ENCODE data around the gene PTAR1. TPM values are rescaled to one million over a fixed set of nuclear protein-coding genes. Genes with fewer than 3 reads are reported as not detected.

PTAR1 gene
- total RNA-seq, 1 experiment from 2014 or later, result 45.2 TPM

- TF ChIP-seq, protein P1, sequence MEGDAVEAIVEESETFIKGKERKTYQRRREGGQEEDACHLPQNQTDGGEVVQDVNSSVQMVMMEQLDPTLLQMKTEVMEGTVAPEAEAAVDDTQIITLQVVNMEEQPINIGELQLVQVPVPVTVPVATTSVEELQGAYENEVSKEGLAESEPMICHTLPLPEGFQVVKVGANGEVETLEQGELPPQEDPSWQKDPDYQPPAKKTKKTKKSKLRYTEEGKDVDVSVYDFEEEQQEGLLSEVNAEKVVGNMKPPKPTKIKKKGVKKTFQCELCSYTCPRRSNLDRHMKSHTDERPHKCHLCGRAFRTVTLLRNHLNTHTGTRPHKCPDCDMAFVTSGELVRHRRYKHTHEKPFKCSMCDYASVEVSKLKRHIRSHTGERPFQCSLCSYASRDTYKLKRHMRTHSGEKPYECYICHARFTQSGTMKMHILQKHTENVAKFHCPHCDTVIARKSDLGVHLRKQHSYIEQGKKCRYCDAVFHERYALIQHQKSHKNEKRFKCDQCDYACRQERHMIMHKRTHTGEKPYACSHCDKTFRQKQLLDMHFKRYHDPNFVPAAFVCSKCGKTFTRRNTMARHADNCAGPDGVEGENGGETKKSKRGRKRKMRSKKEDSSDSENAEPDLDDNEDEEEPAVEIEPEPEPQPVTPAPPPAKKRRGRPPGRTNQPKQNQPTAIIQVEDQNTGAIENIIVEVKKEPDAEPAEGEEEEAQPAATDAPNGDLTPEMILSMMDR (IDR thresholded peaks at IDR 0.05; ENCODE audit: unreplicated experiment), result no peak
- Mint-ChIP-seq H3K36me3 (ENCODE audit: insufficient read depth, unreplicated experiment) (peaks cover 5% of the 10 kb centered on the region), H3K4me3 (ENCODE audit: low read depth, unreplicated experiment) (no peak overlapping the region), H3K4me1 (ENCODE audit: low read depth, unreplicated experiment) (peaks cover 23% of the 10 kb centered on the region), H3K27ac (ENCODE audit: unreplicated experiment) (no peak overlapping the region), H3K9me3 (ENCODE audit: low read depth, unreplicated experiment) (no peaks in the 10 kb centered on the region), H3K27me3 (ENCODE audit: unreplicated experiment) (no peaks in the 10 kb centered on the region)
- intact Hi-C loops (cut with micrococcal nuclease; ENCODE audit: unreplicated experiment), result loop anchor here (5.0 kb wide), 1 partner anchor 132 kb away; no protein-coding TSS in a partner anchor
- no peak for DNase-seq
- no TSS peak for BruUV-seq (replicated peaks)
- CTCF ChIA-PET, result interaction anchor here (0.7 kb wide), 1 partner anchor 1409 kb away, joined by 3 read pairs; no protein-coding TSS in a partner anchor
Measured at GRCh38 chr9:69744688-69745380, 15.0 kb downstream of the PTAR1 start.

DNA sequence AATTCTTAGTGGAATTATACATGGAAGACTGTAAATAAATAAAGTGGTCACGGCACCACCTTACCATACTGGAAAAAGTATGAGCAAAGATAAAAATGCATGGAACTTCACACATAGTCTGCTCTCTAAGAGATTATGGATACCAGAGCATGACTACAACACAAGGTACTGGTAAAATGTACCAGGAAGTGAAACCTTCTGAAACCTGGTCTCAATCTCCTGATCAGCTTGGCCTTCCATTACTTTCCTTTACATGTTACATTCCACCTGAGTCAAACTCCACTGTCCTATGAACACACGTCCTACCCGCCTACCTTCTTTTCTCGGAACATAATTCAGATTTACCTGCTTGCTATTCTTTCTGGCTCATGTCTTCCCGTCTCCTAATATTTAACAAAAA is 15.9 kb downstream of the PTAR1 start:
- intact Hi-C loops (cut with micrococcal nuclease; ENCODE audit: unreplicated experiment), result no loop called here
- Mint-ChIP-seq H3K4me3 (ENCODE audit: low read depth, unreplicated experiment) (no peak overlapping the region), H3K27me3 (ENCODE audit: unreplicated experiment) (no peaks in the 10 kb centered on the region), H3K36me3 (ENCODE audit: insufficient read depth, unreplicated experiment) (peaks cover 5% of the 10 kb centered on the region), H3K27ac (ENCODE audit: unreplicated experiment) (no peak overlapping the region), H3K9me3 (ENCODE audit: low read depth, unreplicated experiment) (no peaks in the 10 kb centered on the region), H3K4me1 (ENCODE audit: low read depth, unreplicated experiment) (peaks cover 23% of the 10 kb centered on the region)
- no peak for DNase-seq
- no TSS peak for BruUV-seq (replicated peaks)
- CTCF ChIA-PET, result interaction anchor here (0.7 kb wide), 1 partner anchor 1410 kb away, joined by 3 read pairs; no protein-coding TSS in a partner anchor
- TF ChIP-seq, protein P1 (IDR thresholded peaks at IDR 0.05; ENCODE audit: unreplicated experiment), result no peak

- no peak overlapping the region for H3K27ac Mint-ChIP-seq (ENCODE audit: unreplicated experiment)
- DNase-seq, result no peak
- BruUV-seq (replicated peaks), result no TSS peak
- no peaks in the 10 kb centered on the region for H3K9me3 Mint-ChIP-seq (ENCODE audit: low read depth, unreplicated experiment)
- peaks cover 1% of the 10 kb centered on the region for H3K4me1 Mint-ChIP-seq (ENCODE audit: low read depth, unreplicated experiment)
- H3K36me3 Mint-ChIP-seq (ENCODE audit: insufficient read depth, unreplicated experiment), result no peaks in the 10 kb centered on the region
- H3K27me3 Mint-ChIP-seq (ENCODE audit: unreplicated experiment), result no peaks in the 10 kb centered on the region
- H3K4me3 Mint-ChIP-seq (ENCODE audit: low read depth, unreplicated experiment), result no peak overlapping the region
- CTCF ChIA-PET, result interaction anchor here (1.1 kb wide), 1 partner anchor 9 kb away, joined by 4 read pairs; no protein-coding TSS in a partner anchor
- intact Hi-C loops (cut with micrococcal nuclease; ENCODE audit: unreplicated experiment), result no loop called here
- TF ChIP-seq, protein P1 (IDR thresholded peaks at IDR 0.05; ENCODE audit: unreplicated experiment), result no peak
Measured at GRCh38 chr9:69740872-69741505, 18.8 kb downstream of the PTAR1 start.

DNA sequence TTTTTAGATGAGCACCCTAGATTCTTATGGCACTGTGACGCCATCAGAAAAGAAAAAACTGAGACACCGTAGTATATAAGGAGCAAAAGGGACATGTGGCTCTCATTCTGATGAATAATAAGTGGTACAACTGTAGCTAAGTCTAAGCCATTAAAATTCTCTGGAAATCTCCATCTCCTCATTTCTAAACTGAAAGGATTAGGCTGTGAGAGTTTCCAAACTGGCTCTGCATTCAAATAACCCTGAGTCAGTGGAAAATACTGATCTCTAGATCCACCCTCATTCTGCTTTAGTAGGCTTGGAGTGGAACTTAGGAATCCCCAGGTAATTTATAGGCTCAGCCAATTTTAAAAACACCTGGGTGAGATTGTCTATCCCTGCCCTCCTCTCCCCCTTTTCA is 28.5 kb downstream of the PTAR1 start:
- H3K36me3 Mint-ChIP-seq (ENCODE audit: insufficient read depth, unreplicated experiment), result peaks cover 7% of the 10 kb centered on the region
- CTCF ChIA-PET, result no interaction called here
- intact Hi-C loops (cut with micrococcal nuclease; ENCODE audit: unreplicated experiment), result no loop called here
- H3K9me3 Mint-ChIP-seq (ENCODE audit: low read depth, unreplicated experiment), result no peaks in the 10 kb centered on the region
- no peaks in the 10 kb centered on the region for H3K27me3 Mint-ChIP-seq (ENCODE audit: unreplicated experiment)
- TF ChIP-seq, protein P1 (IDR thresholded peaks at IDR 0.05; ENCODE audit: unreplicated experiment), result no peak
- no peak overlapping the region for H3K27ac Mint-ChIP-seq (ENCODE audit: unreplicated experiment)
- no TSS peak for BruUV-seq (replicated peaks)
- DNase-seq, result no peak
- H3K4me1 Mint-ChIP-seq (ENCODE audit: low read depth, unreplicated experiment), result no peaks in the 10 kb centered on the region
- no peak overlapping the region for H3K4me3 Mint-ChIP-seq (ENCODE audit: low read depth, unreplicated experiment)

All from Calu3 (cell line).